ENCODE data around the gene MYBBP1A.

Gene MYBBP1A

DNA sequence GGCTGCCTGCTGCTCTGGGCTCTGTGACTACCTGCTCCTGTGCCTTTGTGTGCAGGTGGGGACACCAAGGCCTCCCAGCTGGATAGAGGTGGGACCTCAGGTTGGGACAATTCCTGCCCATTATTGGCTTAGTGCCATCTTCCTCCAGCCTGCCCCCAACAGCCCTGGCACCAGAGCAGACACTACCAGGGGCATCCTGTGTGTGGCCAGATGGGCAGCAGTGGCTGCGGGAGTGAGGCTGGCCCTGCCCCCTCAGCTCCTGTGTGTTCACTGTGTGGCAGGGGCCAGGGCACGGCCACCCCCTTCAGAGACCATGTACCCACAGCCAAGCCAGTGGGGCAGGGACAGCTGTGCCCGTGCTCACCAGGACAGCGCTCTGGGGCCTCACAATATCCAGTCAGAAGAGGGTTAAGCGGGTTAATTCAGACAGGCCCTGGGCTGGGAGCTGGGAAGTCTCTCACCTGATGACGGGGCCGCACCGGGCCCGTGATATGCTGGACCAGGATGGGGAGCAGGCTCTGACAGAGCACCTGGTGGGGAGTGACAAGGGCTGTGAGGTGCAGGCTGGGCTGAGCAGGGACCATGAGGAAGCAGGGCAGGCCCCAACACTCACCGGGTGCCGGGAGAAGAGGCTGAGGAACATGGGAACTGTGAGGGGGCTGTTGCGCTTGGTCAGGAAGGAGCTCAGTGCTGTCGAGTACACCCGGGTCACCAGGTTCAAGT lies 13.0 kb downstream of the MYBBP1A start:
- Histone ChIP-seq H3K27ac (ENCODE audit: low read length) (no peak overlapping the region), H3K9me3 (ENCODE audit: control insufficient read depth, insufficient read depth, low read length) (no peaks in the 10 kb centered on the region), H3K36me3 (ENCODE audit: control insufficient read depth, insufficient read depth, low read length) (peaks cover 68% of the 10 kb centered on the region), H3K27me3 (ENCODE audit: control insufficient read depth, insufficient read depth, low read length) (no peaks in the 10 kb centered on the region), H3K4me3 (ENCODE audit: low read length) (no peak overlapping the region), H3K4me1 (ENCODE audit: control insufficient read depth, insufficient read depth, low read length) (no peaks in the 10 kb centered on the region; the same call in 1 of the 2 replicates)
- no CpG with 5 or more reads among the region's 14 CpGs for WGBS (ENCODE audit: insufficient coverage, insufficient read length)
- no peak for DNase-seq (ENCODE audit: low read depth, low spot score)

GRCh38 chr17:4541328-4542002 lies 13.7 kb downstream of the MYBBP1A start:
- no peak overlapping the region for H3K4me3 ChIP-seq (ENCODE audit: low read length)
- peaks cover 64% of the 10 kb centered on the region for H3K36me3 ChIP-seq (ENCODE audit: control insufficient read depth, insufficient read depth, low read length)
- H3K27ac ChIP-seq (ENCODE audit: low read length) = no peak overlapping the region
- H3K9me3 ChIP-seq (ENCODE audit: control insufficient read depth, insufficient read depth, low read length) = no peaks in the 10 kb centered on the region
- no peak for DNase-seq (ENCODE audit: low read depth, low spot score)
- no peaks in the 10 kb centered on the region; the same call in 1 of the 2 replicates for H3K4me1 ChIP-seq (ENCODE audit: control insufficient read depth, insufficient read depth, low read length)
- WGBS (ENCODE audit: insufficient coverage, insufficient read length) = no CpG with 5 or more reads among the region's 29 CpGs
- H3K27me3 ChIP-seq (ENCODE audit: control insufficient read depth, insufficient read depth, low read length) = no peaks in the 10 kb centered on the region

DNA sequence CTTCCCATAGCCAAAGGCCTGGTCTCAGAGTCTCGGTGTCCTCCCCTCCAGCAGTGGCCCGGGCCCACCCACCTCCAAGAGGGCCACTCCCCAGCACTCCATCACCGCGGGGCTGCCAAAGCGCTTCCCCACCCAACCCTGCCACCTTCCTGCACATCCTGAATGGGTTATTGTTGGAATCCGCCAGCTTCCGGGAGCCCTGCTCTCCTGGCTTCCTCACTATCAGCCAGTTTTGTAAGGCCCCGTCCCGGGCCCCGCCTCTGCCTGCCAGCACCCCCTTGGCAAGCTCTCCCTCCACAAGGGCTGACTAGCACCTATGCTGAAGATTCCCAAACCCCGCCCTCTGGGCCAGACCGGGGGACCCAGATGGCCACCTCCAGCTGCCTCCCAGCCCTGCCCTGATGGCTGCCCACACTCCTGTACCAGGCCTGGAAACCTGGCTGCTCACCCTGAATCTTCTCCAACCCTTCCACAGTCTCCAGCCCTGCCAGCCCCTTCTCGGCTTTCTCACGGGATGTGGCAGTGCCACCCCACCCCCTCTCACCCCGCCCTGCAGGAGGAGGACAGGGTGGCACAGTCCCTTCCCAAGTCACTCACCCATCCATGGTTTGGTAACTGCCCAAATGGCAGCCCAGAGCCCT lies 14.4 kb downstream of the MYBBP1A start:
- Histone ChIP-seq H3K27ac (ENCODE audit: low read length) (no peak overlapping the region), H3K36me3 (ENCODE audit: control insufficient read depth, insufficient read depth, low read length) (peaks cover 63% of the 10 kb centered on the region), H3K4me1 (ENCODE audit: control insufficient read depth, insufficient read depth, low read length) (no peaks in the 10 kb centered on the region; the same call in 1 of the 2 replicates), H3K4me3 (ENCODE audit: low read length) (no peak overlapping the region), H3K9me3 (ENCODE audit: control insufficient read depth, insufficient read depth, low read length) (no peaks in the 10 kb centered on the region), H3K27me3 (ENCODE audit: control insufficient read depth, insufficient read depth, low read length) (no peaks in the 10 kb centered on the region)
- DNase-seq (ENCODE audit: low read depth, low spot score) = no peak
- no CpG with 5 or more reads among the region's 15 CpGs for WGBS (ENCODE audit: insufficient coverage, insufficient read length)

- peaks cover 59% of the 10 kb centered on the region for H3K36me3 ChIP-seq (ENCODE audit: control insufficient read depth, insufficient read depth, low read length)
- WGBS (ENCODE audit: insufficient coverage, insufficient read length) = no CpG with 5 or more reads among the region's 14 CpGs
Measured at GRCh38 chr17:4540224-4540651, 14.9 kb downstream of the MYBBP1A start.

DNA sequence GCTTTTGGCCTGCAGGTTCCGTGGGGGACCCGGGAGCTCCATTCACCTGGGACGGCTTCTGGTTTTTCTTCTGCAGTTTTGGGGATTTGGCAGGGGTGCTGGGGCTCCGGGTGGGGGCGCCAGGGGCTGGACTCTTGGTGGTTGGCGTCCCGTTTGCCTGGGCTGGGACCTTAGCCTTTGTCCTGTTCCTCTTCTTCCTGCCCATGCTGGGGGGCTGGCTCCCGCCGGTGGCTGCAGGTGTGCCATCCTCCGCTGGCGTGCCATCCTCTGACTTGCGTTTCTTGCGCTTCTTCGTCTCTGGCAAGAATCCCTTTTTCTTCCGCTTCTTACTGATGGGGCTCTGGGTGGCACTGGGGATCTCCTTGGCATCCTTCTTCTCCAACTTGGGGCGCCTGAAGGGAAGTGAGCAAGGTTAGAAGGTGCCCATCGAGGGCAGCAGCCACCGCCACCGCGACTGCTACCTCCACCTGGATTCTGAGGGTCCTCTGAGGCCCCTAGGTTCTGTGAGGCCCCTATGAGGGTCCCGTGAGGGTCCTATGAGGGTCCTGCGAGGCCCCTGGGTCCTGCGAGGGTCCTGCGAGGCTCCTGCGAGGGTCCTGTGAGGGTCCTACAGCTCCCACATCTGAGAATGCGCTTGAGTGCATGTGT lies 15.5 kb downstream of the MYBBP1A start:
- Histone ChIP-seq H3K4me3 (ENCODE audit: low read length) (no peak overlapping the region), H3K9me3 (ENCODE audit: control insufficient read depth, insufficient read depth, low read length) (no peaks in the 10 kb centered on the region), H3K4me1 (ENCODE audit: control insufficient read depth, insufficient read depth, low read length) (peaks cover 4% of the 10 kb centered on the region), H3K27me3 (ENCODE audit: control insufficient read depth, insufficient read depth, low read length) (no peaks in the 10 kb centered on the region), H3K27ac (ENCODE audit: low read length) (no peak overlapping the region), H3K36me3 (ENCODE audit: control insufficient read depth, insufficient read depth, low read length) (peaks cover 59% of the 10 kb centered on the region)
- WGBS (ENCODE audit: insufficient coverage, insufficient read length) = no CpG with 5 or more reads among the region's 26 CpGs
- DNase-seq (ENCODE audit: low read depth, low spot score) = no peak

More at GRCh38 chr17:4540224-4540651, 14.9 kb downstream of the MYBBP1A start:
- DNase-seq (ENCODE audit: low read depth, low spot score) = no peak
- H3K27ac ChIP-seq (ENCODE audit: low read length) = no peak overlapping the region
- H3K9me3 ChIP-seq (ENCODE audit: control insufficient read depth, insufficient read depth, low read length) = no peaks in the 10 kb centered on the region
- H3K4me1 ChIP-seq (ENCODE audit: control insufficient read depth, insufficient read depth, low read length) = peaks cover 3% of the 10 kb centered on the region; the same call in 1 of the 2 replicates
- no peaks in the 10 kb centered on the region for H3K27me3 ChIP-seq (ENCODE audit: control insufficient read depth, insufficient read depth, low read length)
- no peak overlapping the region for H3K4me3 ChIP-seq (ENCODE audit: low read length)

DNA sequence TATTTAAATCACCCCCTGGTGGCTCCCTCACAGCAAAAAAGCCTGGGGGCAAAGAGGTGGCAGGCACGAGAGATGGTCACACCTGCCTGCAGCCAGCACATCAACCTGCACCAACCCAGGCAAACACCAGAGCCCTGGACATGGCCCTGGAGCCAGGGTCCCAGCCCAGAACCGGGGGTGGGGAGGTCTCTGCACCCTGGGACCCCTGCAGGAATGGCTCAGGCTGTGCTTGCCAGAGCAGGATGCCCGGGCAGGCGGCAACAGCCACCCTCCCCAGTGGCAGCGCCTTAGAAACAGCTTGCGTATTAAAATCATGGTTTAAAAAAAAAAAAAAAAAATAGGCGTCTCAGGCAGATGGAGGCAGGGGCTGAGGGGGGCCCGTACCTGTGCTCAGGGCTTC lies 16.2 kb downstream of the MYBBP1A start:
- peaks cover 4% of the 10 kb centered on the region for H3K4me1 ChIP-seq (ENCODE audit: control insufficient read depth, insufficient read depth, low read length)
- H3K27me3 ChIP-seq (ENCODE audit: control insufficient read depth, insufficient read depth, low read length) = no peaks in the 10 kb centered on the region
- no peak for DNase-seq (ENCODE audit: low read depth, low spot score)
- H3K36me3 ChIP-seq (ENCODE audit: control insufficient read depth, insufficient read depth, low read length) = peaks cover 53% of the 10 kb centered on the region
- WGBS (ENCODE audit: insufficient coverage, insufficient read length) = no CpG with 5 or more reads among the region's 8 CpGs
- H3K27ac ChIP-seq (ENCODE audit: low read length) = no peak overlapping the region
- H3K9me3 ChIP-seq (ENCODE audit: control insufficient read depth, insufficient read depth, low read length) = no peaks in the 10 kb centered on the region
- no peak overlapping the region for H3K4me3 ChIP-seq (ENCODE audit: low read length)

DNA sequence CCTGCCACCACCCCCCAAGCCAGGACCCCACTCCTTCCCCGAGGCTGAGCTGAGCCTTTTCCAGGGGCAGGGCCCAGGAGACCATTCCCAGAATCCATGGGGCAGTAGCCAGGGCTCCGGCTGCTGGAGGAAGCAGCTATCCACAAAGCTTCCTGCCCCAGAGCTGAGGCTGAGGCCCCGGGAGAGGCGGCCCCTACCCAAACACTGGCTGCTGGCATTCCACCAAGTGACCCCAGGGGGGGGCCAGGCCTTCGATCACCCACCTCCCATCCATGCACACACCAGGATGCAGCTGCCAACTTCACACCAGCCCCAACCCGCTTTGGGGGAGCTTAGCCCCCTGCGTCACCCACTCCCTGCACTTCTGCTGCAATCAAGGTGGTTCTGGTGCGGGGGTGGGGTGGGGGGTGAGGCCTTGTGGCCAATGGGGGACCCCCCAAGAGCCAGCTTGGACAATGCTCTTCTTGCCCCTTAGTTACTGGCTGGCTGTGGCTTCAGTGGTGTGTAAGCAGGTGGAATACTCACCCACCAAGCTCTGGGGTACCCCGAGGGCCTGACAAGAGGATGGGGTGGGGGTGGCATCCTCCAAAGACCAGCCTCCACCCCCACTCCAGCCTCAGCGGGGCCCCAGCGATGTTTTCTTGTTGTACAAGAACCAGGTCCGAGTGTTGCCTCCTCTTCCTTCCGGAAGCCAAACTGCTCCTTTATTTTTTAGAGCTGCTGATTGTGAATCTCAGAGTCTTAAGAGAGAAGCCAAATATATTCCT lies 16.8 kb downstream of the MYBBP1A start:
- no peak for DNase-seq (ENCODE audit: low read depth, low spot score)
- peaks cover 6% of the 10 kb centered on the region for H3K4me1 ChIP-seq (ENCODE audit: control insufficient read depth, insufficient read depth, low read length)
- H3K27ac ChIP-seq (ENCODE audit: low read length) = no peak overlapping the region
- no peak overlapping the region for H3K4me3 ChIP-seq (ENCODE audit: low read length)
- no CpG with 5 or more reads among the region's 13 CpGs for WGBS (ENCODE audit: insufficient coverage, insufficient read length)
- H3K36me3 ChIP-seq (ENCODE audit: control insufficient read depth, insufficient read depth, low read length) = peaks cover 47% of the 10 kb centered on the region
- H3K9me3 ChIP-seq (ENCODE audit: control insufficient read depth, insufficient read depth, low read length) = no peaks in the 10 kb centered on the region
- no peaks in the 10 kb centered on the region for H3K27me3 ChIP-seq (ENCODE audit: control insufficient read depth, insufficient read depth, low read length)

DNA sequence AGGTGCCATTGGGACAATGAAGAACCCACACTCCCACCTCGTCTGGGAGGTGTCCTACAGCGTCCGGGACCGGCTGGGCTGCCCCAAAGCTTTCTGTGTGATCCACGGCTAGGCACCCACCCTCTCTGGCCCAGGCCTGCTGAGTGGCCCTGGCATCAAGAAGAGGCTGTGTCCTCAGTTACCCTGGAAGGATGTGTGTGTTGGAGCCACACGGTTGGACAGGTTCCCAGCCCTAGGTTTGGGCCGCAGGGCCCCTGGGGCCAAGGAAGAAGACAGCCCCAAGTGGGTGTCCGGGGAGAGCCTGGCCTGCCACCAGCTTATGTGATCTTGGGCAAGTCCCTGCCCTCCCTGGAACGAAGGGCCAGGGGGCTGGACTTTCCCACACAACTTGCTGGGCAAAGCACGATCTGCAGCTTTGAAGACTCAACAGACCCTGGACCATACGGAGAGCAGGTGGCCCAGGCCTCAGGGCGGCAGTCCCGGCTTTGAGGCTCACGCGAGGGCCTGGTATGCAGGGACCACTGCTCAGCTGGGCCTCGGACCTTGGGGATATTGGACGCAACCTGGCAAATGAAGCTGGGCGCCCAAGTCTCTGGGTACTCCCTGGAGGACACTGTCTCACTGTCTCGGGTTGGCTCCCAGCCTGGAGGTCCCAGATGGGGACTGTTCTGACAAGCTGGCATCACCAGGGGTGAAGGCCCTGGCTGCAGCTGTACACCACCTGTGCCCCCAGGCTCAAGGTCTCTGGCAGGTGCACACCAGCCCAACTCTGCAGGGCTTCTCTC lies 17.5 kb downstream of the MYBBP1A start:
- H3K4me1 ChIP-seq (ENCODE audit: control insufficient read depth, insufficient read depth, low read length) = peaks cover 6% of the 10 kb centered on the region
- no peak overlapping the region for H3K4me3 ChIP-seq (ENCODE audit: low read length)
- no CpG with 5 or more reads among the region's 19 CpGs for WGBS (ENCODE audit: insufficient coverage, insufficient read length)
- no peaks in the 10 kb centered on the region for H3K9me3 ChIP-seq (ENCODE audit: control insufficient read depth, insufficient read depth, low read length)
- no peak for DNase-seq (ENCODE audit: low read depth, low spot score)
- no peaks in the 10 kb centered on the region for H3K27me3 ChIP-seq (ENCODE audit: control insufficient read depth, insufficient read depth, low read length)
- no peak overlapping the region for H3K27ac ChIP-seq (ENCODE audit: low read length)
- peaks cover 39% of the 10 kb centered on the region for H3K36me3 ChIP-seq (ENCODE audit: control insufficient read depth, insufficient read depth, low read length)

DNA sequence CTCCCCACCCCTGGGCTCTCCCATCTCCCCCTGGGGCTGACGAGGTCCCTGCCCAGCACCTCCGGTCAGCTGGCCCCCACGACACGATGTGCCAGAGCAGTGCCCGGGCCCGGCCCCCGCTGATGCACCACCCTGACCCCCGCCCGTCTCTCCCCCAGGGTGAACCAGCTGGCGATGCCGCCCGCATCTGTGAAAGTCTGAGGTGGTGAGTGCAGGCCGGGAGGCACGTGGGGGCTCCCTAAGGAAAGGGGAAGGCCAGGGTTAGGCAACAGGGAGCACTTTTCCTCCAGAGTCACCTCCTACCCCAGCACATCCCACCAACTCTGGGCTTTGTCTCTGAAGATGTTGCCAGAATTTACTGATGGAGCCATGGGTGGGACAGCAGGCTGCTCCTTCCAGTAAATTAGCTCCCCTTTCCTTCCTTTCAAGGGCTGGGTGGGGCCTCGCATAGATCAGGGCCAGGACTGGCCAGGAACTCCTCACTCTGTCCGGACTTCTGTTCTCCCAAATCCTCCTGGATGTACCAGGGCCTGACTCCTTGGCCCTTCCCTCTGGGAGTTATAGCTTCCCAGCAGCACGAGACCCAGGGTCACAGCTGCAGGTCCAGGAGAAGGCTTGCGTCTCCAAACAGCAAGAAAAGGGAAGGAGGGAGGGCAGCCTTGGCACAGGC lies 18.3 kb downstream of the MYBBP1A start:
- no peak for DNase-seq (ENCODE audit: low read depth, low spot score)
- H3K36me3 ChIP-seq (ENCODE audit: control insufficient read depth, insufficient read depth, low read length) = peaks cover 32% of the 10 kb centered on the region
- no CpG with 5 or more reads among the region's 18 CpGs for WGBS (ENCODE audit: insufficient coverage, insufficient read length)
- no peak overlapping the region for H3K27ac ChIP-seq (ENCODE audit: low read length)
- peaks cover 6% of the 10 kb centered on the region for H3K4me1 ChIP-seq (ENCODE audit: control insufficient read depth, insufficient read depth, low read length)
- no peak overlapping the region for H3K4me3 ChIP-seq (ENCODE audit: low read length)
- no peaks in the 10 kb centered on the region for H3K9me3 ChIP-seq (ENCODE audit: control insufficient read depth, insufficient read depth, low read length)
- H3K27me3 ChIP-seq (ENCODE audit: control insufficient read depth, insufficient read depth, low read length) = no peaks in the 10 kb centered on the region
